SK-N-SH (cell line): ENCODE measurements around the gene ART4. TPM values are rescaled to one million over a fixed set of nuclear protein-coding genes. Genes with fewer than 3 reads are reported as not detected.

Experiments
- CTCF ChIA-PET: fragments of 300-600, 350-600 bp; formaldehyde crosslinking; extraction: SDS; loops from one replicate; lab custom pipeline; 2021; lab: Yijun Ruan, JAX
- POLR2A ChIA-PET: fragments of 350-600 bp; sonication (Branson Sonifier 250); formaldehyde crosslinking; extraction: SDS; loops from one replicate; lab custom pipeline; 2020; ENCODE audit warnings: antibody characterized with exemption, inconsistent platforms; lab: Yijun Ruan, JAX
- DNase-seq: peaks from one replicate; pipeline ENCODE4 v3.0.0; 2012
- H2AFZ ChIP-seq: fragments of 200-600 bp; sonication (generic); 2 replicates; pipeline ENCODE4 v1.8.1; 2016; ENCODE audit warnings: antibody characterized with exemption, mild to moderate bottlenecking, low read depth
- H3F3A ChIP-seq: fragments of 200-600 bp; sonication (generic); replicated peaks from 2 replicates; pipeline ENCODE3; 2016; ENCODE audit warnings: antibody characterized with exemption, mild to moderate bottlenecking; ENCODE audit not compliant: insufficient read depth
- H3K27ac ChIP-seq, 2 experiments: fragments of 200-500 bp in 1 of 2; fragments of 200-600 bp in 1 of 2; sonication (Bioruptor generic) in 1 of 2; sonication (generic), shearing (Covaris generic) in 1 of 2; 2 replicates each; pipeline versions ENCODE4 v1.5.1 to v1.6.1; 2014 to 2016; ENCODE audit warnings: low read depth in 2 of 2, inconsistent platforms in 1 of 2, low read length in 1 of 2, mild to moderate bottlenecking in 1 of 2, mixed read lengths in 1 of 2
- H3K27me3 ChIP-seq: fragments of 200-600 bp; sonication (generic), shearing (Covaris generic); 2 replicates; pipeline ENCODE4 v1.6.1; 2016; ENCODE audit warnings: mixed run types; ENCODE audit not compliant: insufficient read depth
- H3K36me3 ChIP-seq, 2 experiments: fragments of 200-500 bp in 1 of 2; fragments of 200-600 bp in 1 of 2; sonication (Bioruptor generic) in 1 of 2; sonication (generic) in 1 of 2; replicated peaks in 1 of 2; 2 replicates each; pipeline versions ENCODE3 to v1.5.1; 2014 to 2016; ENCODE audit warnings: low read length in 1 of 2, mild to moderate bottlenecking in 1 of 2; ENCODE audit not compliant: insufficient read depth in 2 of 2, control insufficient read depth in 1 of 2
- H3K4me1 ChIP-seq, 2 experiments: fragments of 200-500 bp in 1 of 2; fragments of 200-600 bp in 1 of 2; sonication (Bioruptor generic) in 1 of 2; sonication (generic), shearing (Covaris generic) in 1 of 2; 2 replicates each; pipeline versions ENCODE4 v1.5.1 to v1.6.1; 2014 to 2016; ENCODE audit warnings: low read depth in 1 of 2, low read length in 1 of 2, mixed run types in 1 of 2; ENCODE audit not compliant: insufficient read depth in 2 of 2, control insufficient read depth in 1 of 2
- H3K4me2 ChIP-seq: fragments of 200-600 bp; sonication (generic), shearing (Covaris generic); 2 replicates; pipeline ENCODE4 v1.6.1; 2017; ENCODE audit warnings: mixed run types
- H3K4me3 ChIP-seq, 2 experiments: fragments of 200-500 bp in 1 of 2; fragments of 200-600 bp in 1 of 2; sonication (Bioruptor generic) in 1 of 2; sonication (generic), shearing (Covaris generic) in 1 of 2; 2 replicates each; pipeline versions ENCODE4 v1.5.1 to v1.8.1; 2014 to 2016; ENCODE audit warnings: low read depth in 2 of 2, inconsistent platforms in 1 of 2, low read length in 1 of 2, mild to moderate bottlenecking in 1 of 2, mixed read lengths in 1 of 2, moderate library complexity in 1 of 2
- H3K79me2 ChIP-seq: fragments of 200-600 bp; sonication (generic); 2 replicates; pipeline ENCODE4 v1.8.1; 2017; ENCODE audit warnings: mild to moderate bottlenecking; ENCODE audit not compliant: insufficient read depth
- H3K9ac ChIP-seq: fragments of 200-600 bp; sonication (generic); 2 replicates; pipeline ENCODE4 v1.6.1; 2017; ENCODE audit warnings: mixed run types
- H3K9me2 ChIP-seq: fragments of 200-600 bp; sonication (generic); 2 replicates; pipeline ENCODE4 v1.6.1; 2017; ENCODE audit warnings: mixed run types
- H3K9me3 ChIP-seq: fragments of 200-600 bp; sonication (generic); 2 replicates; pipeline ENCODE4 v1.6.1; 2017; ENCODE audit warnings: mixed run types, mild to moderate bottlenecking, moderate library complexity
- H4K20me1 ChIP-seq: fragments of 200-600 bp; sonication (generic); 2 replicates; pipeline ENCODE4 v1.6.1; 2017; ENCODE audit warnings: mild to moderate bottlenecking, mixed run types; ENCODE audit not compliant: insufficient read depth
- ELF1 ChIP-seq: IDR thresholded peaks from 2 replicates; pipeline ENCODE4 v1.4.0; 2012
- EP300 ChIP-seq, 2 experiments: IDR thresholded peaks; 2 replicates each; pipeline versions ENCODE4 v1.4.0 to v1.6.1; 2012; ENCODE audit warnings: borderline replicate concordance in 1 of 2, low read depth in 1 of 2, low read length in 1 of 2
- FOSL2 ChIP-seq: IDR thresholded peaks from 2 replicates; pipeline ENCODE4 v1.4.0; 2012; ENCODE audit warnings: low read depth, mild to moderate bottlenecking, moderate library complexity, borderline replicate concordance
- FOXJ3 ChIP-seq: sonication (generic); formaldehyde crosslinking; IDR thresholded peaks from 2 replicates; pipeline ENCODE4 v1.5.1; 2020; ENCODE audit warnings: mild to moderate bottlenecking, missing genetic modification reagents
- MAX ChIP-seq: IDR thresholded peaks from 2 replicates; pipeline ENCODE4 v1.4.0; 2012; ENCODE audit warnings: low read depth
- MXI1 ChIP-seq: IDR thresholded peaks from 2 replicates; pipeline ENCODE4 v1.6.1; 2012; ENCODE audit warnings: mild to moderate bottlenecking, low read depth, low read length, improper control_type of control experiment
- NRF1 ChIP-seq: IDR thresholded peaks from 2 replicates; pipeline ENCODE4 v1.6.1; 2012; ENCODE audit warnings: low read depth, mild to moderate bottlenecking, low read length
- PBX3 ChIP-seq: IDR thresholded peaks from 2 replicates; pipeline ENCODE4; 2012
- RAD21 ChIP-seq: IDR thresholded peaks from 2 replicates; pipeline ENCODE4 v1.6.1; 2012; ENCODE audit warnings: mild to moderate bottlenecking, low read length
- RCOR1 ChIP-seq: fragments of 150-350 bp; IDR thresholded peaks from 2 replicates; pipeline ENCODE4 v1.6.1; 2017; ENCODE audit warnings: antibody characterized with exemption, low read length
- RFX5 ChIP-seq: IDR thresholded peaks from 2 replicates; pipeline ENCODE4 v1.6.1; 2012; ENCODE audit warnings: mild to moderate bottlenecking, improper control_type of control experiment, low read length
- SIN3A ChIP-seq: IDR thresholded peaks from 2 replicates; pipeline ENCODE4 v1.6.1; 2012; ENCODE audit warnings: low read depth, mild to moderate bottlenecking, low read length, moderate library complexity, borderline replicate concordance
- SMC3 ChIP-seq: IDR thresholded peaks from 2 replicates; pipeline ENCODE4 v1.6.1; 2012; ENCODE audit warnings: low read depth, low read length, improper control_type of control experiment
- TEAD4 ChIP-seq: IDR thresholded peaks from 2 replicates; pipeline ENCODE4 v1.4.0; 2012; ENCODE audit warnings: mild to moderate bottlenecking, borderline replicate concordance; ENCODE audit not compliant: insufficient read depth
- USF1 ChIP-seq: IDR thresholded peaks from 2 replicates; pipeline ENCODE4 v1.4.0; 2012; ENCODE audit warnings: low read depth, borderline replicate concordance
- USF2 ChIP-seq: fragments of 150-350 bp; IDR thresholded peaks from 2 replicates; pipeline ENCODE4 v1.6.1; 2017; ENCODE audit warnings: antibody characterized with exemption, low read length, low read depth, borderline replicate concordance
- ZBTB33 ChIP-seq: IDR thresholded peaks from 2 replicates; pipeline ENCODE4 v1.4.0; 2012; ENCODE audit warnings: low read depth, borderline replicate concordance
- WGBS: methylation state at CpG from one replicate; pipeline ENCODE4 v1.1.6; 2017; ENCODE audit warnings: low lambda C conversion rate; 5-methylcytosine and 5-hydroxymethylcytosine counted together
- polyA plus RNA-seq, 3 experiments: library from polyadenylated mRNA; depleted of rRNA; stranded (reverse); fragments of >200 nt; gene quantifications; 2 replicates each; pipeline ENCODE4 v1.2.3, GENCODE V29; 2012

The ART4 gene
- polyA plus RNA-seq, 1 of the 3 experiments (the other 2 are of a cell fraction), result not detected

GRCh38 chr12:14828892-14829291 lies 14.4 kb downstream of the ART4 start:
- no peak overlapping the region for H2AFZ ChIP-seq
- peaks cover 1 to 4% of the 10 kb centered on the region in 2 experiments; a peak in 2 of 4 replicates for H3K4me1 ChIP-seq
- no peaks in the 10 kb centered on the region for H3K9me2 ChIP-seq
- DNase-seq, result peak; percentile 32
- no peaks in the 10 kb centered on the region for H3K79me2 ChIP-seq
- H3K4me3 ChIP-seq, result no peak overlapping the region
- no peaks in the 10 kb centered on the region for H3K27me3 ChIP-seq
- CTCF ChIA-PET, result interaction anchor here (1.1 to 1.5 kb wide), 2 partner anchors 59 to 392 kb away, joined by 3 to 4 read pairs; partner anchors contain the start of gene RERG
- no peak overlapping the region for H3K4me2 ChIP-seq
- peaks cover 6% of the 10 kb centered on the region for H3F3A ChIP-seq
- TF ChIP-seq SIN3A (no peak), RFX5 (peak; percentile 98)
- no peaks in the 10 kb centered on the region for H4K20me1 ChIP-seq
- H3K9me3 ChIP-seq, result no peaks in the 10 kb centered on the region
- H3K9ac ChIP-seq, result no peak overlapping the region
- POLR2A ChIA-PET, result no interaction called here
- no peaks in the 10 kb centered on the region for H3K36me3 ChIP-seq
- H3K27ac ChIP-seq, result no peak overlapping the region

GRCh38 chr12:14827043-14827442 lies 16.3 kb downstream of the ART4 start:
- H3F3A ChIP-seq, result no peaks in the 10 kb centered on the region
- H3K4me2 ChIP-seq, result no peak overlapping the region
- no peak overlapping the region for H2AFZ ChIP-seq
- no peaks in the 10 kb centered on the region for H3K79me2 ChIP-seq
- no peak overlapping the region for H3K27ac ChIP-seq
- no peak for TF ChIP-seq USF2
- TF ChIP-seq EP300 (IDR thresholded peaks at IDR 0.05; ENCODE audit: borderline replicate concordance in 1 of 2, low read depth in 1 of 2, low read length in 1 of 2), result no peak
- no peak for TF ChIP-seq MXI1
- no peak for TF ChIP-seq USF1
- no peak for TF ChIP-seq PBX3
- no peak for TF ChIP-seq FOXJ3 (CRISPR knock-in tag)
- TF ChIP-seq FOSL2, result no peak
- no peak for TF ChIP-seq RCOR1
- no peak for TF ChIP-seq TEAD4
- no peak for TF ChIP-seq RFX5
- TF ChIP-seq ELF1, result no peak
- TF ChIP-seq SMC3, result no peak
- no peak for TF ChIP-seq ZBTB33
- no peak for TF ChIP-seq NRF1
- no peak for TF ChIP-seq RAD21
- no peak for TF ChIP-seq MAX
- H3K4me3 ChIP-seq, result no peak overlapping the region
- ChIA-PET CTCF (interaction anchor here (1.3 kb wide), 1 partner anchor 169 kb away, joined by 3 read pairs; no protein-coding TSS in a partner anchor), POLR2A (no interaction called here)
- no peak for DNase-seq
- no peaks in the 10 kb centered on the region for H3K9me2 ChIP-seq
- H3K9me3 ChIP-seq, result no peaks in the 10 kb centered on the region
- 93% methylated on average over 2 of the region's 2 CpGs for WGBS
- no peaks in the 10 kb centered on the region; a peak in 1 of 4 replicates for H3K4me1 ChIP-seq
- H3K27me3 ChIP-seq, result no peaks in the 10 kb centered on the region
- H4K20me1 ChIP-seq, result no peaks in the 10 kb centered on the region
- no peaks in the 10 kb centered on the region for H3K36me3 ChIP-seq
- no peak overlapping the region for H3K9ac ChIP-seq
